ENCODE results near the gene PARG. TPM values are rescaled to one million over a fixed set of nuclear protein-coding genes. Genes with fewer than 3 reads are reported as not detected.

Gene PARG
- total RNA-seq, 4 donors from 2014 or later: 13.5 to 32.0 (median 17.0) TPM

DNA sequence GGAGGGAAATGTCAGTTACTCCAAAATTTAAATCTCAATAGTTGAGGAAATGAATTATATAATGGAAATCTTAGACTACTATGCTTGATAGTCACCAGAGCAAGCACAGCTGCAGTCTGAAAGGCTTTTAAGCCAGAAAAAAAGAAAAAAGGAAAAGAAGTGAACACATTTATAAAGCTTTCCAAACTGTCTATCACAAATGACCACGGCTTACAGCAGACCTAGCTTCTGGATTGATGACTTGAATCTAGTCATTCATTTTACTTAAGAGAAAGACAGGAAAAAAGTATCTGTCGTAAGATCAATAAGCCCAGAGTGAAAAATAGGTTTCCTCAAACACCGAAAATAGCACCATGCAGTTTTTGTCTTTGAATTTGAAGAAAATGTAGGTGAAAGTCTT is 111.8 kb downstream of the PARG start:
- DNase-seq: no peak
- H3K9me3 ChIP-seq: no peaks in the 10 kb centered on the region
- H3K27me3 ChIP-seq: no peaks in the 10 kb centered on the region
- H3K4me1 ChIP-seq: no peaks in the 10 kb centered on the region
- H3K4me3 ChIP-seq: no peak overlapping the region
- no peak for TF ChIP-seq CTCF (IDR thresholded peaks at IDR 0.05)
- no peak for TF ChIP-seq POLR2A (IDR thresholded peaks at IDR 0.05)
- no peak overlapping the region for H3K27ac ChIP-seq
- intact Hi-C loops (cut with DNase I): no loop called here
- peaks cover 0 to 79% (median 0%) of the 10 kb centered on the region in 3 donors for H3K36me3 ChIP-seq
- 61 to 68% methylated on average over 3 of the region's 3 CpGs for WGBS, 2 donors

GRCh38 chr10:49827297-49827696 is 114.5 kb downstream of the PARG start:
- no peak for TF ChIP-seq CTCF (IDR thresholded peaks at IDR 0.05)
- TF ChIP-seq POLR2A (IDR thresholded peaks at IDR 0.05): no peak
- Histone ChIP-seq H3K9me3 (no peaks in the 10 kb centered on the region), H3K36me3 (peaks cover 0 to 70% (median 0%) of the 10 kb centered on the region in 3 donors), H3K4me1 (no peaks in the 10 kb centered on the region), H3K4me3 (no peak overlapping the region), H3K27ac (no peak overlapping the region), H3K27me3 (no peaks in the 10 kb centered on the region)
- intact Hi-C loops (cut with DNase I): no loop called here
- DNase-seq: no peak
- 78 to 86% methylated on average over 3 of the region's 3 CpGs for WGBS, 2 donors

DNA sequence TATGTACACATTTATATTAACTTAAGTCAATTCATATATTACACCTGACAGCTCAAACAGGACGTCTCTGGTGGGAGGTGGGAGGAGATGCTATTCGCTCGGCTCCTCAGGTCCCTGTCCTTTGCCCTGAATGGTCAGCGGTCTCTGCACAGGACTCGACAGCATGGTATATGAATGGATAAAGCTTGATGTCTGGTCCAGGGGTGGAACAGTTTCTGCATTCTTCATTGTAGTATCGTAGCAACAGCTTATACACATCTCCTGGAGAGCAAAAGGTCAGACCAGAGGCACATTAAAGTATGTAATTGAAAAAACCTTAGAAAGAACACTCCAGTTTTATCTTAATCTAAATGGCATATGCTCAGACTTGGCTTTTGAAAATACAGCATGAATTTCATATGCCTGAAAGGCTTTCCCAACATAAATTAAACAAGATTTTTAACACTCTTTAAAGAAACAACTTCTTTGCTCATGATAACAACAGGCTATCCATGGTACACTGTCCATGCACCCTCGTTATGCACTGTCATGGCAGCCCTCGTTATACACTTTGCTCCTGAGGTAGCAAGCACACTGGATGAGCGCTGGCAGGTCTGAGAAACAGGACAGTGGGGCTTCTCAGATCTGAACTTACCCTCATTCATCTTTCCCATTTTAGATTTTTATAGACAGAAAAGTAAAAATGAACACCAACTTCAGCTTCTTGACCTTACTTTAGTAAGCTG is 122.4 kb downstream of the PARG start:
- no peaks in the 10 kb centered on the region for H3K9me3 ChIP-seq
- TF ChIP-seq POLR2A (IDR thresholded peaks at IDR 0.05): no peak
- no peak for TF ChIP-seq CTCF (IDR thresholded peaks at IDR 0.05)
- H3K27me3 ChIP-seq: no peaks in the 10 kb centered on the region
- no peak overlapping the region for H3K4me3 ChIP-seq
- intact Hi-C loops (cut with DNase I): no loop called here
- H3K4me1 ChIP-seq: no peaks in the 10 kb centered on the region
- peaks cover 0 to 78% (median 7%) of the 10 kb centered on the region in 3 donors for H3K36me3 ChIP-seq
- no peak for DNase-seq
- WGBS, 2 donors: 83 to 88% methylated on average over 7 to 9 of the region's 9 CpGs
- no peak overlapping the region for H3K27ac ChIP-seq

DNA sequence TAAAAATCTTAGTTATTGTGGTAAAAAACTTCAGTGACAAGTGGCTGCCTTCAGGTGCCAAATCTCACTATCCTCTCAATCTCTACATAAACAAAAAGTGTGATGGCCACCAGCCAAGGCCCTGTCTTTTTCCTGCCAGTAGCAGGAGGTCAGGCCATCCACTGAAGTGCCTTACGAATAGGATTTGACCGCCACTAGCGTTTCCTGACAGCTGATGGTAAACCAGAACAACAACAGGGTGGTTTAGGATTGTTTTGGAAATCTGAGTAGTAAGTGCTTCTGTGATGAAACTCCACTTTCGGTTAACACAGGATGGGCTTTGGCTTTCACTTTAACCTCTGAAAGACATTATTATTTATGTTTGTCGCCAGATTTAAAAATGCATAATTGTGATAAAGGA is 124.0 kb downstream of the PARG start:
- peaks cover 0 to 78% (median 7%) of the 10 kb centered on the region in 3 donors for H3K36me3 ChIP-seq
- H3K9me3 ChIP-seq: no peaks in the 10 kb centered on the region
- DNase-seq: no peak
- H3K27ac ChIP-seq: no peak overlapping the region
- H3K4me1 ChIP-seq: no peaks in the 10 kb centered on the region
- TF ChIP-seq CTCF (IDR thresholded peaks at IDR 0.05) (no peak), POLR2A (IDR thresholded peaks at IDR 0.05) (no peak)
- no peak overlapping the region for H3K4me3 ChIP-seq
- H3K27me3 ChIP-seq: no peaks in the 10 kb centered on the region
- intact Hi-C loops (cut with DNase I): no loop called here
- 68 to 76% methylated on average over 5 of the region's 5 CpGs for WGBS, 2 donors

DNA sequence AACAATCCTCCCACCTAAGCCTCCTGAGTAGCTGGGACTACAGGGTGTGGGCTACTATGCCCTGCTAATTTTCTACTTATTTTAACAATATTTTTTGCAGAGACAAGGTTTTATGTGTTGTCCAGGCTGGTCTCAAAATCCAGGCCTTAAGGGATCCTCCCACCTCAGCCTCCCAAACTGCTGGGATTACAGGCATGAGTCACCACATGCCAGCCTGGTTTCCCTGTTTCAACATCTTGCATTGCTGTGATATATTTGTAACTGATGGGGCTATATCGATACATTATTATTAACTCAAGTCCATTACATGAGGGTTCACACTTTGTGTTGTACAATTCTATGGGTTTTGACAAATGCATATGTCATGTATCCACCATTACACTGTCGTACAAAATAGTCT is 137.8 kb downstream of the PARG start:
- TF ChIP-seq CTCF (IDR thresholded peaks at IDR 0.05) (no peak), POLR2A (IDR thresholded peaks at IDR 0.05) (no peak)
- Histone ChIP-seq H3K4me3 (no peak overlapping the region), H3K4me1 (no peaks in the 10 kb centered on the region), H3K9me3 (peaks cover 0 to 4% (median 0%) of the 10 kb centered on the region in 3 donors), H3K36me3 (no peaks in the 10 kb centered on the region), H3K27me3 (no peaks in the 10 kb centered on the region), H3K27ac (no peak overlapping the region)
- 88 to 96% methylated on average over 2 of the region's 2 CpGs for WGBS, 2 donors
- no peak for DNase-seq
- intact Hi-C loops (cut with DNase I): no loop called here
